Stimulated activated CD4-positive, alpha-beta T cell treated with anti-CD3 and anti-CD28 coated beads, Interleukin-12 subunit alpha, Interleukin-12 subunit beta, amount 100 ng/mL, for 48 hours (primary cell): ENCODE measurements around the gene PSG5.
"Not testable (repeated sequence)": the region's sequence is repeated elsewhere in the genome, so short reads cannot be mapped to it uniquely, and the experiment has no call there.

Experiments
- DNase-seq, 3 donors: peaks; one replicate each; pipeline ENCODE4 v3.0.0-alpha.2; 2020; ENCODE audit warnings: low read depth in 2 of 3, low spot score in 1 of 3

Gene PSG5

DNA sequence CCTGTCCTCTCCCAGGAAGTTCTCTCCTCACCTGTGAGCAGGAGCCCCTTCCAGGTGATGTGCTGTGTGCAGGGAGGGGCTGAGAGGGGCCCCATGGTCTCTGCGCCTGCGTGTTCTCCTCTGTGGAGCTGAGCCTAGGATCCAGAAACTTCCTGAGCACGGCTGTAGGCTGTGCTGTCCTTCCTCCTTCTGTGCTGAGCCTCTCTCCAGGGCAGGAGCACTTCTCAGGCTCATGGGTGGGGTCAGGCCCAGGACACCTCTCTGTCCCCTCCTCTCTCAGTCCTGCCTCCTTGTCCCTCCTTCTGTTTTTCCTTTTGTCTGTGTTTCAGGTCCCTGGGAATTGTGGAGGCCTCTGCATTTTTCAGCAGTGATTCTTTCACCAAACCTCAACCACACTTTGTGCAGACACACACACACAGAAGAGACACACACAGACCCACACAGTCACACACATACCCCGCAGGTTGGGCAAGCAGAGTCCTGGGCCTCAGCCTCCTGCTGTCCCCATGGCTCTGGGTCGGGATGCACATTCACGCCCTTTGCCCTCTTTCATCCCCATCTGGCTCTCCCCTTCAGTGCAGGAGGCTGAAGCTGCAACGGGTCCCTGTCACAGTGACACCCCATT lies at the start of gene PSG5:
PSG5 (minus strand) TSS at position 226 of the 625 bp plus-strand sequence; CDS start at position 95, 131 bp downstream.
- not testable (repeated sequence) for DNase-seq

DNA sequence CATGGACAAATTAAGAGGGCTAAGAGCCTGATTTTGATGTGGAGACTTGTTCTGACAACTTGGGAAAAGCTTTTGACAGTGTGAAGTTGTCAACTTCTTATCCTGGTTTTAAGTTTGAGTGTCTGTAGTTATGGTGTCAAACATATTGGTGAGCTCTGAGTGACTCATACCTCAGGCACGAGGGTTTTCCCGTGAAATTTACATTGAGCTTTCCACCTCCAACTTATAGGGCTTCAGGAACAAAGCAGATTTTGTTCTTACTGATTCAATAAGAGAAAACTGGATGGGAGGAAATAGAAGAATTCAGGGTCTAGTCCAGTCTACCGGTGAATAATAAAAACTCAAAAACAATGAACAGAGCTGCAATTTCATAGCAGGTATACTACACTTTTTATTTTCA lies 49.4 kb upstream of the PSG5 start:
- not testable (repeated sequence) for DNase-seq

DNA sequence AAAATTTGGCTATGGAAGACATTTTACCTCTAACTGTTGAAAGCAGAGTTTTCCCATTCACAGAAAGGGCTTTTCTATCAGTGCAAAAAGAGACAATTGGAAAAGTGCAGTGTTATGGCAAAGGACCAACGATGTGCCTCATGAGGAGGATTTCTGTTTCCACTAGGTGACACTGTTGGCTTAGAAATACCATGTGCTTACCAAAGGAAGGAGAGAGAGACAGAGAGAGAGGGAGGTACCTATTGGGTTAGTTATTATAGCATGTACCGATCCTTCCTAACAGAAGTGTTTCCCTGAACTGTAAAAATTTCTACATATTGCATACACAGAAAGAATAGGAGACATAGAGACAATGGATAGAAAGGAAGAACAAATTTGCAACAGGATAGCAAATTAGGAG lies 43.0 kb upstream of the PSG5 start:
- DNase-seq: no peak

GRCh38 chr19:43228730-43229129 lies 42.4 kb upstream of the PSG5 start:
- peak in 2 of 3 donors; percentile 2 to 5 for DNase-seq

DNA sequence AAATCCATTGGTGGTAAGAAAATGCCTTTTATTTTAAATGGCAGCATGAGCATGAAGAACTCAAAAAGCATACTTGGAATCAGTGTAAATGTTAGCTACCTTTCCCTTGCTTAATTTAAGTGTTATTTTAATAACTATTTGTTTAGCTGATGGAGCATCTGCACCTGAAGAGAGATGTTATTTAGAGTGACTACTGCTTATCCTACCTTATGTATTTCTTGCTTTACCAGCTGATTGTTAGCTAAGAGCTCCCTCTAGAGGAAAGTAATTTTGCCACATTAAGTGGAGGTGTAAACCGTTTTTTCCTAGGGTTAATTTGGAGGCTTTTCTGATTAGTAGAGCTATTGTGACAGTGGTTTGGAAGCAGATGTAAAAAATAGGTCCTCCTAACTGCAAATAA lies 40.6 kb upstream of the PSG5 start:
- not testable (repeated sequence) for DNase-seq

DNA sequence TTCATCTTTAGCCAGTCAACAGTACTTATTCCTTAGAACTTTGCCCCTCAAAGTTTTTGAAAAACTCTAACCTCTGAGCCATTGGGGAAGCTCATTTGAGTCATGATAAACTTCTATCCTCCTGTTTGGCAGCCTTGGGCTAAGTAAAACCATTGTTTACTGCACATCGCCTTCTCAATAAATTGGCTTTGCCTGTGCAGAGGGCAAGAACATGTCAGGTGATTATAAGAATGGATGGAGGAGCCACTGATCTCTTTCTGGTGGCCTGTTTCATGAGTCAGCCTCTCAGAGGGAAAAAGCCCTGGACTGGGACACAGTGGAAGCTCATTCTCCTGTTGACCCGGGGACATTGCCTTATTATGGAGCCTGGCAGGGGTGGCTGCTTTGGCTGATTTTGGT lies 38.5 kb upstream of the PSG5 start:
- DNase-seq: no peak

- DNase-seq: not testable (repeated sequence)
Observed at GRCh38 chr19:43224201-43224854, 38.0 kb upstream of the PSG5 start.

- not testable (repeated sequence) for DNase-seq
Observed at GRCh38 chr19:43221891-43222290, 35.6 kb upstream of the PSG5 start.

DNA sequence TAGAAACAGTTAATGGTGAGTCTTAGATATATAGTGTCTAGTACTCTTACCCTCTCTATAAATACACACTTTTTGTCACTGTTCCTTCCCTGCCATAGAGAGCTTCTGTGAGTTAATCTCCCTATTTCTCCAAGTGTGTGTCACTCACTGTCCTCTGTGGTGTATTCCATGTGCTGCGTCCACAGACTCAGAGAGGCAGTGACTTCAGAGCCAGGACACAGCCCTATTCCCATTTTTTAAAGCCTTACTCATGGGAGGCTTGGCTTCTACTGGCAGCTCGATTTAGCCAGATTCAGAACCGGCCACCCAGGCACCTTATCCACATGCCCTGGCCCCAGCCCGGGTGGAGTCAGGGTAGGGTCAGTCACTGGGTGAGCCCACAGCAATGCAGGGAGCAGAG lies 32.8 kb upstream of the PSG5 start:
- not testable (repeated sequence) for DNase-seq

DNA sequence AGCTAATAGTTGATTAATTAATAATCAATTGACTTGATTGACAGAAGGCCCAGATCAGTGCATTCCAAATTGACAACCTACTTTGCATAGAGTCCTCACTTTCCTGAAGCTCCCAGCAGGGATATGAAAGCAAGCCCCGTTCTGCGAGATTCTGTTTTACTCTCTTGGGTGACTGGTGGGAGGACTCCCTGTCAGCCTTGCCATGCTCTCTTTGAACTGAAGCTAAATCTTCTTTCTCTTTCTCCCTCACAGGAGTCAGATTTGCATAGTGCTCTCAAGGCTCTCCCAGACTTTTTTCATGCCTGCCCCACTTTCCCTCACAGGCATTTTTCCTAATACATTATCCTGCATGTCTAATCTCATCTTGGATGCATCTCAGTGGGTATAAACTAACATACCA lies 29.5 kb upstream of the PSG5 start:
- DNase-seq: not testable (repeated sequence)

GRCh38 chr19:43207991-43208390 lies 21.7 kb upstream of the PSG5 start:
- no peak for DNase-seq

DNA sequence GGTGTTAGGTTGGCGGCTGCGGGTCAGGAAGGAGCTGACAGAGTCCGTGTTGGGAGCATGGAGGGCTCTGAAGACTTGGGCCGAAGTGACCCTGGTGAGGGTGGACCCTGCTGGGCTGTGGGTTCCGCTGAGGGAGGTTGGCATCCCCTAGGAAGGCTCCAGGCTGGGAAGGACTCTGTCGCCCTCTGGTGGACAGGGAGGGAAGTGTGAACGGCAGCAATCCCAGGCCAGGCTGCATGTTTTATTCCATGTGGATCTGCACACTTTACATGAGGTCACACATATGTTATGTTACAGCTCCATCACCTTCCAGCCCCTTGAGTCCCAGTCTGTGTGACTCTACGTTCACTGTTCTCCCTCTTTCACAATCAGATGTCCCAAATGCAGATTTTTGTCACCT lies 20.8 kb upstream of the PSG5 start:
- peak in 1 of 3 donors; percentile 14 for DNase-seq

- not testable (repeated sequence) for DNase-seq
Observed at GRCh38 chr19:43205471-43206105, 19.3 kb upstream of the PSG5 start, which contains the start of gene PSG4. Gene PSG4 (minus strand): TSS chr19:43205638. CDS start chr19:43205536, 102 bp downstream.

DNA sequence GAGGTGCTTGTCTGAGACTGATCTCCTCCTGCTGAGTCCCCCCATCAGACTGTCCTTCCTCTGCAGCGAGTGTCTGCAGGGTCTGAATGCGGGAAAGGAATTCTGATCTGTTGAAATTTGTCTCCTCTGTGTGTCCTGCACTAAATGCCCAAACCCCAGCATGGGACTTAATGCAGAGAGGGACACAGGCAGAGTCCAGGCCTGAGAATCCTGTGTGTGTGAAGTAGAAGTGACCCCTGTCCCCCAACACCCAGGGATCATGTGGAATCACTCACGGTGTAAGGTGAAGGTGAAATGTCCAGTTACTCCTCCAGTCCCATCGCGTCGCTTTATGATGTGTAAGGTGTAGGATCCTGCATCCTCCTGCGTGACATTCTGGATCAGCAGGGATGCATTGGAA lies 17.3 kb upstream of the PSG5 start:
- not testable (repeated sequence) for DNase-seq

DNA sequence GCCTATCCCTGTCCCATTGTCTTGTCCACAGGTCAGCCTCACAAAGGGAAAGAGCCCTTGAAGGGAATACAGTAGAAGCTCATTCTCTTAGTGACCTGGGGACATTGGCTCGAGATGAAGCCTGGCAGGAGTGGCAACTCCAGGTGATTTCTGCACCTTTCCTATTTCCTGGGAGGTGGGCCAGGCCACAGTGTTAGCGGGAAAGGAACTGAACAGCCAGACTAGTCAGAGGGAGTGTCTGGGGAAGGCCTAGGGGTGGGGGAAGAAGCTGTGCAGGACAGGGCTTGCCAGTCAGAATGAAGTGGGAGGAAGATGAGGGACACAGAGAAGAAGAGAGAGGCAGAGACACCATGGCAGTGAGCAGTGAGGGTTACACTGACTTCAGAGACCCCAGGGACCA lies 15.6 kb upstream of the PSG5 start:
- DNase-seq: not testable (repeated sequence)

DNA sequence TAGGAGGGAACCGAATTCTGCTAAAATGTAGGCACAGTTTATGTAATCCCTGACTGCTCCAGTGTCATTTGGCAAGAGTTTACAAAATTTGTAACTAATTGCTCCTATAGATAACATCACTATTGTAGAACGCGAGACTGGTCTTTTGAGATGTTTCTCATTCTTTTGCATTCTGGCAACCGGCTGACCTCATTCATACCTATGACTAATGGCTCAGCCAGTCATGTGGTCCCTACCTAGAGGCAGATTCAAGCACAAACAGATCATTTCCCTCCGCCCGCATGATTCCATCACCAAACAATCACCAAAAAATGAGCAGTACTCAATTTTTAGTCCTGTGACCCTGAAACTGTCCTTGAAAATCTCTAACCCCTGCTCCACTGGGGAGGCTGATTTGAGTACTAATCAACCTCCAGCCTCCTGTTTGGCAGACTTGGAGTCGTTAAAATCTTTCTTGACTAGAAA lies 15.0 kb upstream of the PSG5 start:
- DNase-seq: not testable (repeated sequence)

DNA sequence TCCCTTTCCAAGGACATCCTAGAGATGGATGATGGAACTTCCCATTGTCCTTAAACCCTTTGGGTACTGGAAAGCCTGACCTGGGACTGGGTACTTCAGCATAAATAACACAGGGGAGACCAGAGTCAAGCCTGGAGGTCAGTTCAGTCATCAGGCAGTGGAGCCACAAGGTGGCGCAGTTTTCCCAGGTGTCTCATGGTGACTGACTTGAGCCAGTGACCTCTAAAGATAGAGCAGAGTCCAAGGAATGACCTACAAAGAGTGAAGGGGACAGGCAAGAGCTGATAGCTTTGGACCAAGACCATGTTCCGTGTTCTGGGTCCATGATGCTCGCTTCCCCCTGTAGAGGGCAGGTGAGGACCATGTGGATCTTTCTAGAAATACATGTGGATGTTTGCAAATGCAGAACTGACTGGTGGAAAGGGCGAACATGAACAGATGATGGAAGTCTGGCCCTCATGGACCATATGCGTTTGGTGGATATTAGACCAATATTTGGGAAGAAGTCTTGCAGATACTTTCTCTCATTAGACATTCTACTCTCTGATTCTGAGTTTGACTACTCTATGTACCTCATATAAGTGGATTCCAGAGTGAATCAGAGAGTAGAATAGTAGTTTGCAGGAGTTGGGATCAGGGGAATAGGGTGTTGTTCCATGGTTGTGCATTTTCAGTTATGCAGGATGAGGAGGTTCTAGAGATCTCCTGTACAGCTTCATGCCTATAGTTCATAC lies 12.5 kb upstream of the PSG5 start:
- peak in 1 of 3 donors; percentile 3 for DNase-seq

- DNase-seq: not testable (repeated sequence)
Observed at GRCh38 chr19:43197666-43198397, 11.5 kb upstream of the PSG5 start.

GRCh38 chr19:43194397-43194796 lies 8.1 kb upstream of the PSG5 start:
- not testable (repeated sequence) for DNase-seq

DNA sequence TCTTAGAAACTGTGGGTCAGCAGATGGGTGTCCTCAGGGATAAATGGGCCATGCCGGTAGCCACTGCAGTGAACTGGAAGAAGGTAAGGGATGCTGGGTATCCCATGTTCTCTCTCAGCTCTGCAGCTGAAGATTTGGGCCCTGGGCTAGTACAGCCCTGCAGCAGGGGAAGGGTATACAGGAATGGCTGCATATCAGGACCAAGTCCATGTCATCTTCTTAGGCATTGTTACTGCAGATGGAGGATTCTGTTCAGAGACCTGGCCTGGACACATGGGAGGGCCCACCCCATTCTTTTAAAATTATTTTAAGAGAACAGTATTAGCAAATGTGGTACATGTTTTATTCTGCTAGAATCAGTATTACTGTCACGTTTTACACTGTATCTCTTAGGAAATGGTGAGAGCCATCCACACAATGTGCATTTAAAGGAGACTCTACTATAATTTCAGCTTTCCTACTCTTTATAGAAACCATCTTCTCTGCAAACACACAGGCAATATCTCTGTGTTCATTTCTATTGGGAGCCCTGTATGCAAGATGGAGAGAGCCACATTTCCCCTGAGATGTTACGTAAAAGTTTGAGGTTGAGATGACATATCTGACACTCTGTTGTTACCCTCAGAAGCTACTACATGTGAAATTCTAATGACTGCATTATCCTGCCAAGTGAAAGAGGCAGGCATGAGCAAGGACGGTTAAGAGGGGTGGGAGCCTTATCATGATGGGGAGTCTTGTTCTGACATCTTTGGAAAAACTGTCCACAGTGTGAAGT lies 6.2 kb upstream of the PSG5 start:
- not testable (repeated sequence) for DNase-seq
